Lower lobe of right lung (tissue), 2 donors: ENCODE measurements around the gene PCDHGB5. TPM values are rescaled to one million over a fixed set of nuclear protein-coding genes. Genes with fewer than 3 reads are reported as not detected.
A peak's percentile ranks its signal among the peaks of the same experiment; 100 is the strongest.
"Not testable (repeated sequence)": the region's sequence is repeated elsewhere in the genome, so short reads cannot be mapped to it uniquely, and the experiment has no call there.

Experiments used
- ATAC-seq, 2 donors: fragments of 200-7000 bp; cut with Tn5 transposase; one replicate each; pipeline ENCODE4 v1.9.1; 2020 to 2022; ENCODE audit warnings: mild to moderate bottlenecking in 2 of 2, moderate library complexity in 2 of 2
- DNase-seq: peaks from one replicate; pipeline ENCODE4 v3.0.0-alpha.2; 2020
- H3K27ac ChIP-seq: fragments of 200-600 bp; one replicate; pipeline ENCODE4 v1.8.0; 2022
- H3K27me3 ChIP-seq: fragments of 200-600 bp; one replicate; pipeline ENCODE4 v1.8.0; 2022; ENCODE audit warnings: low read depth
- H3K36me3 ChIP-seq: fragments of 200-600 bp; one replicate; pipeline ENCODE4 v1.8.0; 2022; ENCODE audit warnings: mild to moderate bottlenecking
- H3K4me1 ChIP-seq: fragments of 200-600 bp; one replicate; pipeline ENCODE4 v1.8.0; 2022
- H3K4me3 ChIP-seq: fragments of 200-600 bp; one replicate; pipeline ENCODE4 v1.8.0; 2022; ENCODE audit warnings: mild to moderate bottlenecking
- H3K9me3 ChIP-seq: fragments of 200-600 bp; one replicate; pipeline ENCODE4 v1.8.0; 2022
- CTCF ChIP-seq: fragments of 200-600 bp; IDR thresholded peaks from one replicate; pipeline ENCODE4 v1.8.0; 2022; ENCODE audit warnings: antibody characterized with exemption, mild to moderate bottlenecking
- intact Hi-C: fragments of 100-400 bp; cut with DNase I; formaldehyde crosslinking; loops from one replicate; pipeline ENCODE4 v1.11.0; 2022
- total RNA-seq: library from RNA; stranded (reverse); fragmentation: NEBNext Ultra II Directional; extraction: Animal tissue kit (Norgen Biotek cat#: 25700); gene quantifications from one replicate; pipeline ENCODE4 v1.2.1, GENCODE V29; 2021
- donor health status: DM: no; HTN: yes; CAD: no; lungs with severe emphysema.

Gene PCDHGB5
- total RNA-seq, 1 donor from 2014 or later: 9.1 TPM

- DNase-seq (no peak), ATAC-seq (peak; percentile 69 to 84)
- intact Hi-C loops: no loop called here
- no peaks in the 10 kb centered on the region for H3K36me3 ChIP-seq
- H3K4me3 ChIP-seq: peak within 1 kb of the TSS; percentile 45
- H3K4me1 ChIP-seq: peaks cover 3% of the 10 kb centered on the region
- peaks cover 81% of the 10 kb centered on the region for H3K9me3 ChIP-seq
- peaks cover 16% of the 10 kb centered on the region for H3K27me3 ChIP-seq
- H3K27ac ChIP-seq: no peak within 1 kb of the TSS
- peak; percentile 51 for TF ChIP-seq CTCF
Observed at GRCh38 chr5:141412854-141413539, 15.2 kb downstream of the PCDHGB5 start, which contains the start of gene PCDHGA10. Gene PCDHGA10, plus strand, starts transcription at chr5:141412987. Its CDS starts 189 bp downstream, at chr5:141413176.

- Histone ChIP-seq H3K9me3 (peaks cover 81% of the 10 kb centered on the region), H3K36me3 (no peaks in the 10 kb centered on the region), H3K4me1 (peaks cover 3% of the 10 kb centered on the region), H3K4me3 (peak overlapping the region; percentile 45), H3K27me3 (peaks cover 19% of the 10 kb centered on the region), H3K27ac (no peak overlapping the region)
- intact Hi-C loops: no loop called here
- DNase-seq (no peak), ATAC-seq (peak in 1 of 2 donors; percentile 25)
- no peak for TF ChIP-seq CTCF
Observed at GRCh38 chr5:141413540-141414069, 15.9 kb downstream of the PCDHGB5 start.

GRCh38 chr5:141414548-141415274 lies 17.0 kb downstream of the PCDHGB5 start:
- DNase-seq, H3K36me3 ChIP-seq, H3K4me1 ChIP-seq, H3K27ac ChIP-seq, intact Hi-C loops, ATAC-seq, H3K4me3 ChIP-seq: not testable (repeated sequence)
- Histone ChIP-seq H3K27me3 (peaks cover 19% of the 10 kb centered on the region), H3K9me3 (peaks cover 81% of the 10 kb centered on the region)

GRCh38 chr5:141415275-141415618 lies 17.5 kb downstream of the PCDHGB5 start:
- Histone ChIP-seq H3K27me3 (peaks cover 16% of the 10 kb centered on the region), H3K9me3 (peaks cover 80% of the 10 kb centered on the region)
- intact Hi-C loops: not testable (repeated sequence)

GRCh38 chr5:141417494-141418172 lies 19.9 kb downstream of the PCDHGB5 start, which contains the start of gene PCDHGB7:
Gene PCDHGB7, plus strand, starts transcription at chr5:141417677. Its CDS starts 183 bp downstream, at chr5:141417860.
- peak within 1 kb of the TSS; percentile 48 for H3K27ac ChIP-seq
- peaks cover 82% of the 10 kb centered on the region for H3K9me3 ChIP-seq
- peaks cover 16% of the 10 kb centered on the region for H3K27me3 ChIP-seq
- H3K4me1 ChIP-seq, intact Hi-C loops, H3K36me3 ChIP-seq: not testable (repeated sequence)
- peak; percentile 86 for DNase-seq
- peak; percentile 68 for TF ChIP-seq CTCF
- ATAC-seq: peak; percentile 92 to 93
- H3K4me3 ChIP-seq: peak within 1 kb of the TSS; percentile 48

More at GRCh38 chr5:141415275-141415618, 17.5 kb downstream of the PCDHGB5 start:
- not testable (repeated sequence) for ATAC-seq, H3K4me1 ChIP-seq, H3K36me3 ChIP-seq, DNase-seq, H3K27ac ChIP-seq, H3K4me3 ChIP-seq

GRCh38 chr5:141419074-141419880 lies 21.5 kb downstream of the PCDHGB5 start:
- H3K27ac ChIP-seq: no peak overlapping the region
- DNase-seq (no peak), ATAC-seq (no peak)
- intact Hi-C loops: no loop called here
- no peak for TF ChIP-seq CTCF
- H3K27me3 ChIP-seq: peaks cover 16% of the 10 kb centered on the region
- no peaks in the 10 kb centered on the region for H3K4me1 ChIP-seq
- no peaks in the 10 kb centered on the region for H3K36me3 ChIP-seq
- H3K4me3 ChIP-seq: no peak overlapping the region
- peaks cover 84% of the 10 kb centered on the region for H3K9me3 ChIP-seq
